Measurements from ENCODE around the gene PAFAH1B2. TPM values are rescaled to one million over a fixed set of nuclear protein-coding genes. Genes with fewer than 3 reads are reported as not detected.

PAFAH1B2 gene
- total RNA-seq, 3 donors from 2014 or later = 76.8 to 92.2 (median 86.2) TPM

DNA sequence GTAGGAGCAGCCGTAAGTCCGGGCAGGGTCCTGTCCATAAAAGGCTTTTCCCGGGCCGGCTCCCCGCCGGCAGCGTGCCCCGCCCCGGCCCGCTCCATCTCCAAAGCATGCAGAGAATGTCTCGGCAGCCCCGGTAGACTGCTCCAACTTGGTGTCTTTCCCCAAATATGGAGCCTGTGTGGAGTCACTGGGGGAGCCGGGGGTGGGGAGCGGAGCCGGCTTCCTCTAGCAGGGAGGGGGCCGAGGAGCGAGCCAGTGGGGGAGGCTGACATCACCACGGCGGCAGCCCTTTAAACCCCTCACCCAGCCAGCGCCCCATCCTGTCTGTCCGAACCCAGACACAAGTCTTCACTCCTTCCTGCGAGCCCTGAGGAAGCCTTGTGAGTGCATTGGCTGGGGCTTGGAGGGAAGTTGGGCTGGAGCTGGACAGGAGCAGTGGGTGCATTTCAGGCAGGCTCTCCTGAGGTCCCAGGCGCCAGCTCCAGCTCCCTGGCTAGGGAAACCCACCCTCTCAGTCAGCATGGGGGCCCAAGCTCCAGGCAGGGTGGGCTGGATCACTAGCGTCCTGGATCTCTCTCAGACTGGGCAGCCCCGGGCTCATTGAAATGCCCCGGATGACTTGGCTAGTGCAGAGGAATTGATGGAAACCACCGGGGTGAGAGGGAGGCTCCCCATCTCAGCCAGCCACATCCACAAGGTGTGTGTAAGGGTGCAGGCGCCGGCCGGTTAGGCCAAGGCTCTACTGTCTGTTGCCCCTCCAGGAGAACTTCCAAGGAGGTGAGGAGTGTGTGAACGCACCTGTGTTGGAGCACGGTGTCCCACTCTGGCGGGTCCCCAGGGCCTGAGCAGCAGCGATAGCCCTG, 55.2 kb downstream of the PAFAH1B2 start, which contains the start of gene TAGLN:
Gene TAGLN (plus strand): TSS at position 318 of the 863 bp plus-strand sequence. CDS start 3,644 bp downstream, outside the sequence.
- peaks cover 0 to 11% of the 10 kb centered on the region in 2 donors for H3K4me1 ChIP-seq
- no peaks in the 10 kb centered on the region for H3K36me3 ChIP-seq
- peak within 1 kb of the TSS; percentile 94 to 98 for H3K27ac ChIP-seq
- DNase-seq (ENCODE audit: low spot score in 2 of 2) = peak; percentile 77 to 96
- intact Hi-C loops (cut with DNase I; ENCODE audit: low total_unique reads) = loop anchor here (10.0 kb wide), 1 partner anchor 54 kb away; the partner anchor contains the start of gene PAFAH1B2
- peak within 1 kb of the TSS; percentile 46 to 75 (median 57) for H3K4me3 ChIP-seq
- H3K9me3 ChIP-seq = no peaks in the 10 kb centered on the region
- no peaks in the 10 kb centered on the region for H3K27me3 ChIP-seq
- TF ChIP-seq POLR2A (IDR thresholded peaks at IDR 0.05) = peak; percentile 39
- TF ChIP-seq POLR2AphosphoS5 (IDR thresholded peaks at IDR 0.05) = peak; percentile 77 to 91 (median 88)
- TF ChIP-seq, protein P1, sequence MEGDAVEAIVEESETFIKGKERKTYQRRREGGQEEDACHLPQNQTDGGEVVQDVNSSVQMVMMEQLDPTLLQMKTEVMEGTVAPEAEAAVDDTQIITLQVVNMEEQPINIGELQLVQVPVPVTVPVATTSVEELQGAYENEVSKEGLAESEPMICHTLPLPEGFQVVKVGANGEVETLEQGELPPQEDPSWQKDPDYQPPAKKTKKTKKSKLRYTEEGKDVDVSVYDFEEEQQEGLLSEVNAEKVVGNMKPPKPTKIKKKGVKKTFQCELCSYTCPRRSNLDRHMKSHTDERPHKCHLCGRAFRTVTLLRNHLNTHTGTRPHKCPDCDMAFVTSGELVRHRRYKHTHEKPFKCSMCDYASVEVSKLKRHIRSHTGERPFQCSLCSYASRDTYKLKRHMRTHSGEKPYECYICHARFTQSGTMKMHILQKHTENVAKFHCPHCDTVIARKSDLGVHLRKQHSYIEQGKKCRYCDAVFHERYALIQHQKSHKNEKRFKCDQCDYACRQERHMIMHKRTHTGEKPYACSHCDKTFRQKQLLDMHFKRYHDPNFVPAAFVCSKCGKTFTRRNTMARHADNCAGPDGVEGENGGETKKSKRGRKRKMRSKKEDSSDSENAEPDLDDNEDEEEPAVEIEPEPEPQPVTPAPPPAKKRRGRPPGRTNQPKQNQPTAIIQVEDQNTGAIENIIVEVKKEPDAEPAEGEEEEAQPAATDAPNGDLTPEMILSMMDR (IDR thresholded peaks at IDR 0.05) = no peak

DNA sequence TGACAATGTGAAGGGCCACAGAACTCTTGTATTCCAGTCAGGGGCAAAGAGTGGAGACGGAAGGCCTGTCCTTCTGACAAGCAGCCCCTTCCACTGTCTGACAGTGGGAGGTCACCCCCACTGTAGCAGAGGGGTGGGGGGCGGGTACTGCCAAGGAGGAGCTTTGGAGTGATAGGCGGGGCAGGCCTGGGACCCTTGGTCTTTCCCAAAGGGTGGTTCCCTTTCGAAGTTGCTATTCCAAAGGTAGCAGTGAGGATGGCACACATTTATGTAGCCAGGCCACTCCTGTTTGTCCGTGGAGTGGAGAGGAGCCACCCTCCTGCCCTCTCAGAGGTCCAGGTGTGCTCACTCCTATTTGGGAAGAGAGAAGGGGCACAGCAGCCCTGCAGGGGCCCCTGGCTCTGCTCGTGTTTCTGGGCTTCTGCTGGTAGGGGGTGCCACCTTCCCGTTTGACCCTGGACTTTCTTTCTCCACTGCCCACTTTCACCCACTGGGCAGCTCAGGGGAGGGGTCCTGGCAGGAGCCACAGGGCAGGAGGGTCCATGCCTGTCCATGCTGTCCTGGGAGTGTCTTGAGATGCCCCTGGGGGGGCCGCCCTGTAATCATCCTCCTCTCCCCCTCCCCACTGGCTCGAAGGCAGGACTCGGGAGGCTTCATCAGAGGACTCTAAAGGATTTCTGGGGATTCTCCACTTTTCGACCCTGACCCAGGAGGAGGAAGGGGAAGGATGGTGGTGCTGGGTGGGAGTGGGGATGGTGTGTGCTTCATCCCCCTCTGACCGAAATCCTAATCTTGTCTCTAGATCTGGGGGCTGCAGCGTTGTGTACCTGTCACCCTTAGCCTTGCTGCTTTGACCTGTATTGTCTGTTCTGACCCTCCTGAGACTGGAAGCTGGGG, 56.1 kb downstream of the PAFAH1B2 start:
- intact Hi-C loops (cut with DNase I; ENCODE audit: low total_unique reads) = loop anchor here (10.0 kb wide), 1 partner anchor 55 kb away; the partner anchor contains the start of gene PAFAH1B2
- no peaks in the 10 kb centered on the region for H3K36me3 ChIP-seq
- H3K9me3 ChIP-seq = no peaks in the 10 kb centered on the region
- no peak for DNase-seq (ENCODE audit: low spot score in 2 of 2)
- peak overlapping the region; percentile 94 to 98 for H3K27ac ChIP-seq
- no peaks in the 10 kb centered on the region for H3K27me3 ChIP-seq
- peaks cover 0 to 11% of the 10 kb centered on the region in 2 donors for H3K4me1 ChIP-seq
- TF ChIP-seq POLR2A (IDR thresholded peaks at IDR 0.05) (no peak), POLR2AphosphoS5 (IDR thresholded peaks at IDR 0.05) (no peak)
- TF ChIP-seq, protein P1 (IDR thresholded peaks at IDR 0.05) = no peak
- H3K4me3 ChIP-seq = peak overlapping the region; percentile 46 to 75 (median 57)

DNA sequence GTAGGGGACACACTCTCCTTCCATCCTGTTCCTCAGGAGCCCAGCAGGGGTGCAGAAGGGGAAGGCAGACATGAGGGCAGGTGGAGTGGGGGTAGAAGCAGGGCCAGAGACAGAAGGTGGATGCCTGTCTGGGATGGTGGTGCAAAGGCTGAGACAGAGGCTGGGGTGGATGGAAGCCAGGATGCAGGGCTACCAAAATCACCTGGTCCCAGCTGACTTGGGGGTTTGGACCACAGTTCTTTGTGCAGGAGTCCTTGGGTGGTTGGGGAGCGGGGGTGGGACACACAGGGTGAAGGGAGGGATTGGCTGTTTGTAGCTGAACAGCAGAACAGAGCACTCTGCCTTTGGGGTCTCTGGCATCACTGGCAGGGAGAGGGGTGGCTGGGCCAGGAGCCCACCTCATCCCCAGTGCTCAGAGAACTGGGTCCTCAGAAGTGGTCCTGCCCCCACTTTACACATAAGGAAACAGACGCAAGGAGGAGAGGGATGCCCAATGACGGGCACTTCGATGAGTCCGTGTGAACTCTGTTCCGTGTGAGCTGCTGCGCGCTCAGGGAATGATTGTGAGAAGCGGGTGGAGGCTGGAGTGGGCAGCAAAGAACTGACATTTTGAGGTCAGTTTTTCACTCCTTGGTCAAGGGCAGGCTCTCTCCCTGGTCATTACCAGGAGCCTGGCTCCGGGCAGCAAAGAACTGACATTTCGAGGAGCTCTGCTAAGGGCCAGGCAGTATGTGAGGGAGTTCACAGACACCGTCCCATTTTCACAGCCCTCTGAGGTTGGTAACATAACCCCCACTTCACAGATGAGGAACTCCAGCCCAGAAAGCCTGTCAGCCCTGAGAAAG, 56.9 kb downstream of the PAFAH1B2 start:
- no peak for DNase-seq (ENCODE audit: low spot score in 2 of 2)
- intact Hi-C loops (cut with DNase I; ENCODE audit: low total_unique reads) = no loop called here
- H3K27me3 ChIP-seq = no peaks in the 10 kb centered on the region
- TF ChIP-seq POLR2AphosphoS5 (IDR thresholded peaks at IDR 0.05) (peak in 1 of 3 donors; percentile 9), POLR2A (IDR thresholded peaks at IDR 0.05) (no peak)
- TF ChIP-seq, protein P1 (IDR thresholded peaks at IDR 0.05) = no peak
- no peaks in the 10 kb centered on the region for H3K36me3 ChIP-seq
- peak overlapping the region; percentile 94 to 98 for H3K27ac ChIP-seq
- H3K4me1 ChIP-seq = peaks cover 0 to 11% of the 10 kb centered on the region in 2 donors
- H3K9me3 ChIP-seq = no peaks in the 10 kb centered on the region
- peak overlapping the region; percentile 46 to 75 (median 57) for H3K4me3 ChIP-seq

DNA sequence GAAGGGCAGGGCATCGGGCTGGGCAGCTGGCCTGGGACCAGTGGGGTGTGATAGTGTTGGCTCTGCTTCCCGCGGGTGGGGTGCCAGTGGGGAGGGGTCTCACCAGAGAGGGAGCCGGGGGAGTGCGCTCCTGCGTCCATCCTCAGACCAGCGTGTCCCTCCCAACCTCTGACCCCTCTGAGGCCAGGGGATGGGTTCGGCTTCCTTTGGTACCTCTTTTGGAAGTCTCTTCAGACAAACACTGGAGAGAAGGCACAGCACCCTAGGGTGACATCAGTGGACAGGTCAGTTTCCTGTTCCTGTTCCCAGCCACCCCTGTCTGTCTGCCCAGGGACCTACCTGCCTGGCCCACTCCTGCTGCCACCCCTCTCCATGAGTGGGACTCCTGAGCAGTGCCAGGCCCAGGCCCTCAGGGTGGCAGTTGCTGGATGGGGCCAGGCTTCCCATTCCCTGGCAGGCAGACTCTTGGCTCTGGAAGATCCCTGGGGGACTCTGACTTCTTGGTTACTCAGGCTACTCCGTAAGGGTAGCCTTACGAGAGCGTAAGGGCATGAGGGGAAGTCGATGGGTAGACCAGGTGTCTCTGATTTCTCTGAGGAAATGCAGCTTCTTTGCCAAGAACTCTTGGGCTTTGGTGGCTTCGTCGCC, 57.7 kb downstream of the PAFAH1B2 start:
- peaks cover 0 to 11% of the 10 kb centered on the region in 2 donors for H3K4me1 ChIP-seq
- H3K4me3 ChIP-seq = peak overlapping the region; percentile 46 to 75 (median 57)
- TF ChIP-seq, protein P1 (IDR thresholded peaks at IDR 0.05) = no peak
- peak in 2 of 3 donors; percentile 7 to 28 for TF ChIP-seq POLR2AphosphoS5 (IDR thresholded peaks at IDR 0.05)
- no peak for TF ChIP-seq POLR2A (IDR thresholded peaks at IDR 0.05)
- H3K27me3 ChIP-seq = no peaks in the 10 kb centered on the region
- intact Hi-C loops (cut with DNase I; ENCODE audit: low total_unique reads) = no loop called here
- H3K36me3 ChIP-seq = no peaks in the 10 kb centered on the region
- H3K27ac ChIP-seq = peak overlapping the region; percentile 94 to 98
- no peak for DNase-seq (ENCODE audit: low spot score in 2 of 2)
- H3K9me3 ChIP-seq = no peaks in the 10 kb centered on the region

All from breast epithelium (tissue), 4 donors.